Middle frontal gyrus (tissue), 1 donor: ENCODE data around the gene AAR2.

Source experiments
- DNase-seq: peaks from one replicate; pipeline ENCODE4 v3.0.0-alpha.2; 2015; ENCODE audit warnings: low spot score; ENCODE audit errors: extremely low spot score

The AAR2 gene, protein sequence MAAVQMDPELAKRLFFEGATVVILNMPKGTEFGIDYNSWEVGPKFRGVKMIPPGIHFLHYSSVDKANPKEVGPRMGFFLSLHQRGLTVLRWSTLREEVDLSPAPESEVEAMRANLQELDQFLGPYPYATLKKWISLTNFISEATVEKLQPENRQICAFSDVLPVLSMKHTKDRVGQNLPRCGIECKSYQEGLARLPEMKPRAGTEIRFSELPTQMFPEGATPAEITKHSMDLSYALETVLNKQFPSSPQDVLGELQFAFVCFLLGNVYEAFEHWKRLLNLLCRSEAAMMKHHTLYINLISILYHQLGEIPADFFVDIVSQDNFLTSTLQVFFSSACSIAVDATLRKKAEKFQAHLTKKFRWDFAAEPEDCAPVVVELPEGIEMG

GRCh38 chr20:36235892-36236785 is at the start of gene AAR2:
TSS of gene AAR2 (plus strand) at chr20:36236478. CDS start at chr20:36239869, 3,391 bp downstream.
- DNase-seq, result peak; percentile 69

GRCh38 chr20:36193977-36194712 is 42.1 kb upstream of the AAR2 start:
- no peak for DNase-seq

DNA sequence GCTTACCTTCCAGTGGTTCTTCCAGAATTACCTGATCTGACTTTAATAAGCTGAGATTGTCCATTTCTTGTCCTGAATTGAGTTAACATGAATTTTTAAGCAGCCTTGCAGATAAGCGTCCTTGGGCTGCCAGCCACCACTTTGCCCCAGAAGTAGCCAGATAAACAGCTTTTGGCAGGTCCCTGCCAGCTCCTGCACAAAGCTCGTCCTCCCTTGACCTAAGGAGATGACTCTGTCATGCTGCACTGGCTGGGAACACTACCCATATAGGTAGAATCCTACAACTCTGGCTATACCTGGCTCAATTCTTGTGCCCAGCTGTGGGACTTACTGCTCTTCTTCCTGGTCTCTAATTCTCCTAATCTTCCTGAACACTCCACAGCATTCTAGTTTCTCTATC is 39.6 kb upstream of the AAR2 start:
- DNase-seq, result no peak

- DNase-seq, result no peak
These were observed 39.0 kb upstream of the AAR2 start for GRCh38 chr20:36197271-36197670.

DNA sequence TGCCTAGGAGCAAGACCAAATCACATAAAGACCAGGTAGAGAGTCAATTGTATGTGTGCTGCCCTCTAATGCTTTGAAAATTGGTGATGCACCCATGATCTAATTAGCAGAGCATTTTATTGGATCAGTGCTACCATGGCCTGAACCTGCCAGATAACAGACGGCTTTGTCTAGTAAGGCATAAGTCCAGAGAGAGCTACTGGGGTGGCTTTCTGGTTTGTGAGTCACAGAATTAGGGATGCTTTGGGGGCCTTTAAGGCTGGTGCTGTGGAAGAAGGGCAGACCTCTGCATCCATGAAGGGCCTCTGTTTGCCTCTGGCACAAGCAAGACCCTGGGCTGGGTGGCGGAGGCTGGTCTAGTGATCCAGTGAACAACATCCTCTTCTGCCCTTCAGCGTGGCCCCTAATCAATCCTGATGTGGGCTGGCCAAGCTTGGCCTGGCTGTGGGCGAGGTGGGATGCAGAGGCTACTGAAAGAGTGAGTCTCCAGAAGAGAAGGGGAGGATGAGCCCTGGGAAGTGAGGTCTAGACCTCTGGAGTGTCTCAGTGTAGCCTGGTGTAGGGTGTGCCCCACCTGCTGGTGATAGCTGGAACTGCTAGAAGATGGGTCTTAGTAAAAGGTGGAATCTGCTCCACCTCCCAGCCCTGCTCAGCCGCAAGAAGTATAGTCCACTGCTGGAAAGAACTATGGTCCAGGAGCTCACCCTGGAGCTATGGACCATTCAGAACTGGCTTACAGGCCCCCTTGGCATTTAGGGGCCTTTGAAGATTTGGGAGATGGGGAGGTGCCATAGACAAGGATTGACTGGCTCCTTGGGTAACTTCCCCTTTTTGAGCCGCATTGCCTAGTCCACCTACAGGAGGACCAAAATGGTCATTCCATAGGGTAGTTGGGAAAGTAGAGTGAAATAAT is 36.7 kb upstream of the AAR2 start:
- peak; percentile 57 for DNase-seq

- no peak for DNase-seq
These were observed 35.8 kb upstream of the AAR2 start for GRCh38 chr20:36200451-36200850.

GRCh38 chr20:36201198-36201597 is 35.1 kb upstream of the AAR2 start:
- DNase-seq, result no peak

- DNase-seq, result peak; percentile 43
These were observed 33.4 kb upstream of the AAR2 start for GRCh38 chr20:36202891-36203338.

GRCh38 chr20:36203861-36204260 is 32.4 kb upstream of the AAR2 start:
- no peak for DNase-seq

- no peak for DNase-seq
These were observed 31.3 kb upstream of the AAR2 start for GRCh38 chr20:36205026-36205425.

- DNase-seq, result no peak
These were observed 30.2 kb upstream of the AAR2 start for GRCh38 chr20:36206068-36206467.

GRCh38 chr20:36206641-36207040 is 29.6 kb upstream of the AAR2 start:
- DNase-seq, result no peak

GRCh38 chr20:36207602-36208001 is 28.7 kb upstream of the AAR2 start:
- DNase-seq, result no peak

- no peak for DNase-seq
These were observed 28.0 kb upstream of the AAR2 start for GRCh38 chr20:36208257-36208656.

GRCh38 chr20:36210436-36211021 is 25.7 kb upstream of the AAR2 start:
- DNase-seq, result no peak

GRCh38 chr20:36213362-36213761 is 22.9 kb upstream of the AAR2 start:
- no peak for DNase-seq

- DNase-seq, result no peak
These were observed 21.5 kb upstream of the AAR2 start for GRCh38 chr20:36214684-36215256.

DNA sequence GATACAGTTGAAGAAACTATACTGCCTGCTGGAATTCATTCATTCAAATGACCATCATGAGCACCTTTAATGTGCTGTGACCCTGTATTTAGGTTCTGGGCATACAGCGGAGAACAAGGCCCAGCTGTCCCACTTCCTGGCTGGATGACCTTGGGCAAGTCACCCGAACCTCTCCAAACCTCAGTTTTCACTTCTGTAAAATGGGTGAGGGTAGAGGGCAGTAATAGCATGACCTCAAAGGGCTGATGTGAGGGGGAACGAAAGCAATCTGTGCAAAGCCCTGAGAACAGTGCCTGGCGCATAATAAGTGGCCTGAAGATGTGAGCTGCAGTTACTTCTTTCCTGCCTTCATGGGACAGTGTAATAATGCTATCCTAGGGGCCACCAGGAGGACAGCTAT is 20.5 kb upstream of the AAR2 start:
- DNase-seq, result no peak

DNA sequence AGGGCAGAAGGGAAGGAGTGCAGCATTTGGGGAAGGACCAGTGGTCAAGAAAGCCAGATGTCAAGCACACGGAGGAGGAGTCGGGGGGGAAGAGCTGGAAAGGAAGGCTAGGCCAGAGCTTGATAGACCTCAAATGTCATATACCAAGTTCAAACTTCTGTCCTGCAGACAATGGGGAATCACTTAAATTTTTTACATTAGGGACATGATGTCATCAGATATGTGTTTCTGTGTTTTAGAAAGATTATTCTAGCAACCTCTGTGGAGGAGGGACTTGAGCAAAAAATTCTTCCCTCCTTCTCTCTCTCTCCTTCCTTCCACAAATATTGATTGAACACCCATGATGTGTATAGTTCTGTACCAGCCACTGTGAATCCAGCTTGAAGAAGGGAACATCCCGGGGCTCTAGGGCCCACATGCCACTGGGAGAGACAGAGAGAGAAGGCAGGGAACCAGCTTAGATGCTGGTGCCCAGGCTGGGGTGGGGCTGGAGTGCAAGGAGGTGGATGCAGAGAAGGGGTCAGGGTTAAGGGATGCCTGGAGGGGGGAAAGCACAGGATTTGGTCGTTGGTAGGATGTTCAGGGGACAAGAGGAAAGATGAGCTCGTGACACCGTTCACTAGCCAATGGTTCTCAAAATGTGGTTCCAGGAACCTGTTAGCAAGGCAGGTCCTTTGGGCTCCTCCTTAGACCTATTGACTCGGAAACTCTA is 19.8 kb upstream of the AAR2 start:
- no peak for DNase-seq
